Activated CD8-positive, alpha-beta memory T cell treated with anti-CD3 and anti-CD28 coated beads, Interleukin-2, amount 10 ng/mL, durations not matched to agents 7 days and 5 days (primary cell): Measurements from ENCODE around the gene BRAT1. TPM values are rescaled to one million over a fixed set of nuclear protein-coding genes. Genes with fewer than 3 reads are reported as not detected.
"Not testable (repeated sequence)": the region's sequence is repeated elsewhere in the genome, so short reads cannot be mapped to it uniquely, and the experiment has no call there.

Experiments used
- ATAC-seq: fragments of 150-1000 bp; cut with Tn5 transposase; one replicate; pipeline ENCODE4 v1.10.0; 2021; ENCODE audit warnings: moderate library complexity
- CTCF ChIA-PET: fragments of 350-600 bp; sonication (Branson Sonifier 250); formaldehyde crosslinking; loops from one replicate; lab custom pipeline; 2021; ENCODE audit warnings: antibody characterized with exemption; lab: Charles Lee
- DNase-seq: peaks from one replicate; pipeline ENCODE4 v3.0.0-alpha.2; 2020
- H3K27ac Mint-ChIP-seq: one replicate; pipeline ENCODE4 v1.8.0; 2021; ENCODE audit warnings: mild to moderate bottlenecking, mixed read lengths
- H3K27me3 Mint-ChIP-seq: one replicate; pipeline ENCODE4 v1.8.0; 2021; ENCODE audit warnings: mixed read lengths
- H3K36me3 Mint-ChIP-seq: one replicate; pipeline ENCODE4 v1.8.0; 2021; ENCODE audit warnings: mild to moderate bottlenecking, mixed read lengths
- H3K4me1 Mint-ChIP-seq: one replicate; pipeline ENCODE4 v1.8.0; 2021; ENCODE audit warnings: mixed read lengths
- H3K4me3 Mint-ChIP-seq: one replicate; pipeline ENCODE4 v1.8.0; 2021; ENCODE audit warnings: mild to moderate bottlenecking, moderate library complexity, mixed read lengths
- H3K9me3 Mint-ChIP-seq: one replicate; pipeline ENCODE4 v1.8.0; 2022; ENCODE audit warnings: low read depth, mixed read lengths
- total RNA-seq, 2 experiments: library from RNA; stranded (reverse); gene quantifications; one replicate each; pipeline ENCODE4 v1.2.3, GENCODE V29; 2021

The BRAT1 gene
- total RNA-seq, 2 experiments from 2014 or later = 41.5 to 43.5 TPM

GRCh38 chr7:2593036-2593727, 37.9 kb upstream of the BRAT1 start:
- no peaks in the 10 kb centered on the region for H3K9me3 Mint-ChIP-seq
- no peaks in the 10 kb centered on the region for H3K36me3 Mint-ChIP-seq
- H3K4me1 Mint-ChIP-seq = no peaks in the 10 kb centered on the region
- CTCF ChIA-PET = no interaction called here
- DNase-seq (no peak), ATAC-seq (no peak)
- no peak overlapping the region for H3K27ac Mint-ChIP-seq
- H3K27me3 Mint-ChIP-seq = no peaks in the 10 kb centered on the region
- no peak overlapping the region for H3K4me3 Mint-ChIP-seq

GRCh38 chr7:2592375-2592865, 37.1 kb upstream of the BRAT1 start:
- ATAC-seq = no peak
- no peaks in the 10 kb centered on the region for H3K36me3 Mint-ChIP-seq
- H3K27me3 Mint-ChIP-seq = no peaks in the 10 kb centered on the region
- no peak overlapping the region for H3K27ac Mint-ChIP-seq
- H3K4me1 Mint-ChIP-seq = no peaks in the 10 kb centered on the region
- CTCF ChIA-PET = no interaction called here
- no peaks in the 10 kb centered on the region for H3K9me3 Mint-ChIP-seq
- H3K4me3 Mint-ChIP-seq = no peak overlapping the region
- DNase-seq = no peak

GRCh38 chr7:2589941-2590340, 34.6 kb upstream of the BRAT1 start:
- H3K36me3 Mint-ChIP-seq, H3K9me3 Mint-ChIP-seq, H3K27me3 Mint-ChIP-seq, H3K27ac Mint-ChIP-seq, H3K4me3 Mint-ChIP-seq, ATAC-seq, H3K4me1 Mint-ChIP-seq, DNase-seq: not testable (repeated sequence)
- CTCF ChIA-PET = interaction anchor here (1.0 to 1.3 kb wide), 2 partner anchors 19 to 55 kb away, joined by 3 read pairs; no protein-coding TSS in a partner anchor

- H3K27me3 Mint-ChIP-seq = no peaks in the 10 kb centered on the region
- DNase-seq (no peak), ATAC-seq (no peak)
- no peak overlapping the region for H3K4me3 Mint-ChIP-seq
- no peaks in the 10 kb centered on the region for H3K4me1 Mint-ChIP-seq
- no peaks in the 10 kb centered on the region for H3K36me3 Mint-ChIP-seq
- CTCF ChIA-PET = interaction anchor here (1.3 kb wide), 1 partner anchor 19 kb away, joined by 3 read pairs; no protein-coding TSS in a partner anchor
- no peak overlapping the region for H3K27ac Mint-ChIP-seq
- no peaks in the 10 kb centered on the region for H3K9me3 Mint-ChIP-seq
Observed at GRCh38 chr7:2589341-2589740, 34.0 kb upstream of the BRAT1 start.

- no peak for DNase-seq
- Mint-ChIP-seq H3K27me3 (no peaks in the 10 kb centered on the region), H3K4me3 (no peak overlapping the region), H3K27ac (no peak overlapping the region), H3K9me3 (no peaks in the 10 kb centered on the region), H3K36me3 (no peaks in the 10 kb centered on the region), H3K4me1 (no peaks in the 10 kb centered on the region)
- ATAC-seq = no peak
- CTCF ChIA-PET = no interaction called here
Observed at GRCh38 chr7:2587778-2588177, 32.5 kb upstream of the BRAT1 start.

- Mint-ChIP-seq H3K36me3 (no peaks in the 10 kb centered on the region), H3K9me3 (no peaks in the 10 kb centered on the region), H3K27ac (no peak overlapping the region), H3K27me3 (no peaks in the 10 kb centered on the region), H3K4me1 (no peaks in the 10 kb centered on the region), H3K4me3 (no peak overlapping the region)
- ATAC-seq = no peak
- CTCF ChIA-PET = no interaction called here
- no peak for DNase-seq
Observed at GRCh38 chr7:2587134-2587533, 31.8 kb upstream of the BRAT1 start.

- Mint-ChIP-seq H3K27me3 (no peaks in the 10 kb centered on the region), H3K36me3 (no peaks in the 10 kb centered on the region), H3K4me3 (no peak overlapping the region), H3K4me1 (no peaks in the 10 kb centered on the region), H3K9me3 (no peaks in the 10 kb centered on the region), H3K27ac (no peak overlapping the region)
- CTCF ChIA-PET = no interaction called here
- DNase-seq (no peak), ATAC-seq (no peak)
Observed at GRCh38 chr7:2586326-2587020, 31.1 kb upstream of the BRAT1 start.

GRCh38 chr7:2585446-2585845, 30.1 kb upstream of the BRAT1 start:
- CTCF ChIA-PET = no interaction called here
- H3K27ac Mint-ChIP-seq = no peak overlapping the region
- ATAC-seq (no peak), DNase-seq (no peak)
- H3K9me3 Mint-ChIP-seq = no peaks in the 10 kb centered on the region
- H3K4me1 Mint-ChIP-seq = no peaks in the 10 kb centered on the region
- H3K4me3 Mint-ChIP-seq = no peak overlapping the region
- no peaks in the 10 kb centered on the region for H3K27me3 Mint-ChIP-seq
- no peaks in the 10 kb centered on the region for H3K36me3 Mint-ChIP-seq

GRCh38 chr7:2583798-2584580, 28.7 kb upstream of the BRAT1 start:
- no peaks in the 10 kb centered on the region for H3K9me3 Mint-ChIP-seq
- CTCF ChIA-PET = no interaction called here

GRCh38 chr7:2582006-2582735, 26.8 kb upstream of the BRAT1 start:
- Mint-ChIP-seq H3K4me1 (no peaks in the 10 kb centered on the region), H3K9me3 (no peaks in the 10 kb centered on the region), H3K27ac (no peak overlapping the region), H3K36me3 (peaks cover 6% of the 10 kb centered on the region), H3K4me3 (no peak overlapping the region), H3K27me3 (no peaks in the 10 kb centered on the region)
- ATAC-seq (no peak), DNase-seq (no peak)
- CTCF ChIA-PET = no interaction called here

More at GRCh38 chr7:2583798-2584580, 28.7 kb upstream of the BRAT1 start:
- peaks cover 1% of the 10 kb centered on the region for H3K36me3 Mint-ChIP-seq
- H3K27me3 Mint-ChIP-seq = no peaks in the 10 kb centered on the region
- H3K4me3 Mint-ChIP-seq = no peak overlapping the region
- ATAC-seq (no peak), DNase-seq (no peak)
- H3K27ac Mint-ChIP-seq = no peak overlapping the region
- H3K4me1 Mint-ChIP-seq = no peaks in the 10 kb centered on the region

- ATAC-seq = no peak
Observed at GRCh38 chr7:2580636-2581035, 25.3 kb upstream of the BRAT1 start.

GRCh38 chr7:2577914-2578680, 22.8 kb upstream of the BRAT1 start:
- no peaks in the 10 kb centered on the region for H3K27me3 Mint-ChIP-seq
- ATAC-seq (no peak), DNase-seq (no peak)
- peaks cover 14% of the 10 kb centered on the region for H3K4me1 Mint-ChIP-seq
- H3K36me3 Mint-ChIP-seq = peaks cover 10% of the 10 kb centered on the region
- no peak overlapping the region for H3K4me3 Mint-ChIP-seq
- no peak overlapping the region for H3K27ac Mint-ChIP-seq
- CTCF ChIA-PET = no interaction called here
- no peaks in the 10 kb centered on the region for H3K9me3 Mint-ChIP-seq

More at GRCh38 chr7:2580636-2581035, 25.3 kb upstream of the BRAT1 start:
- peaks cover 10% of the 10 kb centered on the region for H3K36me3 Mint-ChIP-seq
- CTCF ChIA-PET = no interaction called here
- no peak for DNase-seq
- no peak overlapping the region for H3K27ac Mint-ChIP-seq
- H3K4me3 Mint-ChIP-seq = no peak overlapping the region
- H3K27me3 Mint-ChIP-seq = no peaks in the 10 kb centered on the region
- peaks cover 5% of the 10 kb centered on the region for H3K4me1 Mint-ChIP-seq
- no peaks in the 10 kb centered on the region for H3K9me3 Mint-ChIP-seq
